ENCODE data around the gene ELL. TPM values are rescaled to one million over a fixed set of nuclear protein-coding genes. Genes with fewer than 3 reads are reported as not detected.

The ELL gene
- polyA plus RNA-seq, 1 donor = 20.8 TPM

GRCh38 chr19:18487576-18488402, 34.1 kb downstream of the ELL start:
- DNase-seq = no peak

GRCh38 chr19:18486746-18487145, 35.1 kb downstream of the ELL start:
- DNase-seq = no peak

GRCh38 chr19:18484992-18485391, 36.9 kb downstream of the ELL start:
- no peak for DNase-seq

GRCh38 chr19:18483119-18483890, 38.6 kb downstream of the ELL start:
- DNase-seq = no peak

DNA sequence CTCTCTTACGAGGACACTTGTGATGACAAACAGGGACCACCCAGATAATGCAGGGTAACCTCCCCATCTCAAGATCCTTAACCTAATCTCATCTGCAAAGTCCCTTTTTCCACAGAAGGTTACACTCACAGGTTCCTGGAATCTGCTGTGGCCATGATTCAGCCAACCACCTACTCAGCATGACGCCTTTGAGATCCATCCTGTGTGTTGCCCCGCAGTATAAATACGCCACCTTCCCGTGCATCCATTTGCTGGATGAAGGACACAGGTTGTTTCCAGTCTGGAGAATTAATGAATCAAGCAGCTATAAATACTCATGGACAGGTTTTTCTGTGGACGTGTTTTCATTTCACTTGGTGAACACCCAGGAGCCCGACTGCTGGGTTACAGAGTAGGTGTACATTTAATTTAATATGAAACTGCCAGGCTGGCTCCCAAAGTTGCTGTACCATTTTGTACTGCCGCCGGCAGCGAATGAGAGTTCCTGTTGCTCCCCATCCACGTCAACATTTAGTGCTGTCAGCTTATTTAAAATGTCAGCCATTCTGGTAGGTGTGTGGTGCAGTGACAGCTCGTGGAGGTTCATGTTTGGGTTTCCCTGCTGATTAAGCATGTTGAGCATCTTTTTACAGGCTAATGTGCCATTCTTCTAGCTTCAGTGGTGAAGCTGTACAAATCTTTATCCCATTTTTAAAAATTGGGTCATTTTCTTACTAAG, 40.2 kb downstream of the ELL start:
- no peak for DNase-seq

GRCh38 chr19:18480006-18480691, 41.7 kb downstream of the ELL start:
- no peak for DNase-seq

- no peak for DNase-seq
These were observed 43.1 kb downstream of the ELL start for GRCh38 chr19:18478545-18479311.

DNA sequence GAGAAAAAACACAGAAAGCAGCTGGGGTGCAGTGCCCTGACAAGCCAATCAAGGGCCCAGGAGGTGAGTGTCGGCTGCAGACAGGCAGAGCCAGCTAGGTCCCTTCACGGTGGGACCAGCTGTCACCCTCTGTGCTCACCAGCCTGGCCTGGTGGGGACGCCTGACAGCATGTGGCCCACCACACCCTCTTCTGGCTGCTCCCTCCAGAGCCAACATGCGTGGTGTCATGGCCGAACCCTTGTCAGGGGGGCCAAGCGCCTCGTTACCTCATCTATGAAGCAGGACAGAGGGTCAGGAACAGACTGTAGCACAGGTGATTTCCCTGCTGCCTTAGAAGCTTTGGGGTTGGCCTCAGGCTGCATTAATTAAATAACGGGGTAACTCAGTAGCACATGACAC, 43.9 kb downstream of the ELL start:
- no peak for DNase-seq

DNA sequence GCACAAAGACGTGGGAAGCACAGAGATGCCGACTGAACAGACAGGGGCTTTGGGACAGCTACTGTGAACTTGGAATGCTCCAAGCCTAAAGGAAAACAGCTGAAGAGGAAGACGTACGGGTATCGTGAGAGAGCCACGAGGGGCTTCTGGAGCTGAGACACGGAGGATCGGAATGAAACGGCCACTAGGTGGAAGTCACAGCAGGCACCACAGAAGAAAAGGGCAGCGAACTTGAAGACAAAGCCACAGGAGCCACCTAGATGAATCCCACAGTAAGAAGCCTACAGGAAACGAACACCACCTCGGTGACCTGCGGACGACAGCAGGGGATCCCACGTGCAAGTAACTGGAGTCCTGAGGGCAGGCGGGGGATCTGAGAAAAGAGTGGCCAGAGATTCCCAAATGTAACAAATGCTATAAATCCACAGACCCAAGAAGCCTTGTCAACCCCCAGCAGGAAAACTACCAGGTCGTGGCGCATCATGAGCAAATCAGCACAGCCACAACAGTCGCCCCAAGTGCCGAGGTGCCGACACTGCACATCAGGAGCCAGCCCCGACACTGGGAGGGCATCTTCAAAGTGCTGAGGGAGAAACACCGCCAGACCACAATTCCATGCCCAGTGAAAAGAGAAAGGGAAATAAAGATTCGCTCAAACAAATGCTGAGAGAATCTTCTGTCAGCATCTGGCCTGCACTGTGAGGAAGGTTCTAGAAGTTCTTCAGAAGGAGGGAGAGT, 44.7 kb downstream of the ELL start:
- DNase-seq = no peak

DNA sequence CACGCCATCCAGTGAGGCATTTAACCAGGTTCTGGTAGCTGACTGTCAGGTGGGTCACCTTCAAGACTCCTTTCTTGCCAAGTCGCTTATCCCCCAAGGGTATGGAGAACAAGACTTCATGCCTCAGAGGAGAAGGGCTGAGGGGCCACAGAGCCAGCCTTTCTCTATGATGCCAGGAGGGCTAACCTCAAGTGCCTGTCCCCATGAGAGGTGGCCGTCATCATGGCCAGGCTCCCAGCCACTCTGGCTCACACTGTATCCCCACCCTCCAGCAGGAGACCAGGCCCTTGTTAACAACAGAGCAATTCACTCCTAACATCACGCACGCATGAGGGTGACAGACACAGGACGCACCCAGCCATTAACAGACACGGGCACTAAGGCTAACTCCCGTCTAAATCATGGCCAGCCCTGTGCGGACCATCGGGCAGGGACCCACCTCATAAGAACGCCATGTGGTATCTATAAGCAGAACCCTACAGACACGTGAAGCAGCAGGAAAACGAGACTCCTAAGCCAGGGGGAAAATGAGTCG, 45.3 kb downstream of the ELL start:
- no peak for DNase-seq

GRCh38 chr19:18475762-18476331, 46.0 kb downstream of the ELL start:
- DNase-seq = no peak

DNA sequence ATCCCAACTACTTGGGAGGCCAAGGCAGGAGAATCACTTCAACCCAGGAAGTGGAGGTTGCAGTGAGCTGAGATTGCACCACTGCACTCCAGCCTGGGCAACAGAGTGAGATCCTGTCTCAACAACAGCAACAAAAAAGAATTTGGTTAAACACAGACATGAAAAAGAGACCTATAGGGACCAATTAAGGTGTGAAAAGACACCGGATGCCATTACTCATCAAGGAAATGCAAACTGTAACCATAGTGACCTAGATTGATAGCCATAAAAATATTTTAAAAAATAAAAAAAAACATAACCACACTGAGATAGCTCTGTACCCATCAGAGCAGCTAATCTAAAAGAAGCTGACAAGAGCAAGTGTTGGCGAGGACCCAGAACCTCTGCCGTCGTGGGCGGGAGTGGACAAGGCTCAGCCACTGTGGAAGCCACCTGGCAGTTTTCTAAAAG, 46.8 kb downstream of the ELL start:
- DNase-seq = no peak

DNA sequence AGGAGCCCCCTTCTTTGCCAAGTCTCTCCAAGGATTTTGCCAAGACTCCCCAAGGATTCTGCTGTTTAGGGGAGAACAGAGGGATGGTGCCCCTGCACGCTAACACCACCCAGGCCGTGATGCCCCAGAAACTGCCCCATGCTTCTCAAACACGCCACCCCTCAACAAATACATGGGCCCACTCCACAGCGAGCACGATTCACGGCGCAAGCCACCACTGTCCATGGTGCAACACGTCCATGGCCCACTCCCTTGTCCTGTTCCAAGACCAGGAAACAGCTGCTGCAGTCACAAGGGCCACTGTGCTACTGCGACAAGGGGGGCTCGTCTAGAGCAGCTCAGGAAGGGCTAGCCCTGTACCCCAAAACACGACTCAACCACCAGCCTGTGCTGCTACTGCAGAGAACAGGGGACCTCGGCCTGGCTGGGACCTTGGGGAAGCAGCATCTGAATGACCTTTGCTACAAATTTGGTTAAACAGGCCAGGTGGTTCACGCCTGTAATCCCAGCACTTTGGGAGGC, 47.4 kb downstream of the ELL start:
- no peak for DNase-seq

DNA sequence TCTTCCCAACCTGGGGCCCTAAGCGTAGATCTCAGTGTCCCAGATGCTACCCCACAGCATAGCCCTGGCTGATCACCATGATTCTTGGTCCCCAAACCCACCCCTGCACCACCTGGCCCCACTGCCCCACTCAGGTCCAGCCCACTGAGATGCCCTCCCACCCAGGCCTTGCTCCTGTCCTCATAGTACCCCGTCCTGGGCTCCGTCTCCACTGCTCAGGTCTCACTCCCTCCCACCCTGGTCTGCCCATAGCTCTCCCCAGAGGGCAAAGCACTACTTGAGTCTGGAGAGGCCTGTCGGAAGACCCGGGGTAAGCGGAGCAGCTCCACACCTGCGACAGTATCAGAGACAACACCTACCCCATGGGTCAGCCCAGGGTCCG, 48.2 kb downstream of the ELL start:
- DNase-seq = no peak

- no peak for DNase-seq
These were observed 48.7 kb downstream of the ELL start for GRCh38 chr19:18473003-18473705.

DNA sequence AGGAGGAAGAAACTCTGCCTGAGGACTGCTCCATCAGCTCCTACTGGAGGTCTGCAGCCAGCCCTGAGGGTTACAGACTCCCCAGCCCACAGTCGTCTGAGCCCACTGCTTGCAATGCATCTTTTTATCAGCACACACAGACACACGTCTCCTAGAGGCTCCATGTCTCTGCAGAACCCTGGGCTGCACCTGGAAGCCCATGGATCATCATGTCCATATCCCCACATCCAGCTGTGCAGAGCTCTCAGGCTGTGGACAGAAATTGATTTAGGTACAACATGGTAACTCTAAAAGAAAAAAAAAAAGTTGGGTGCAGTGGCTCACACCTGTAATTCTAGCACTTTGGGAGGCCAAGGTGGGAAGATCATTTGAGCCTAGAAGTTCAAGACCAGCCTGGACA, 51.1 kb downstream of the ELL start:
- no peak for DNase-seq

DNA sequence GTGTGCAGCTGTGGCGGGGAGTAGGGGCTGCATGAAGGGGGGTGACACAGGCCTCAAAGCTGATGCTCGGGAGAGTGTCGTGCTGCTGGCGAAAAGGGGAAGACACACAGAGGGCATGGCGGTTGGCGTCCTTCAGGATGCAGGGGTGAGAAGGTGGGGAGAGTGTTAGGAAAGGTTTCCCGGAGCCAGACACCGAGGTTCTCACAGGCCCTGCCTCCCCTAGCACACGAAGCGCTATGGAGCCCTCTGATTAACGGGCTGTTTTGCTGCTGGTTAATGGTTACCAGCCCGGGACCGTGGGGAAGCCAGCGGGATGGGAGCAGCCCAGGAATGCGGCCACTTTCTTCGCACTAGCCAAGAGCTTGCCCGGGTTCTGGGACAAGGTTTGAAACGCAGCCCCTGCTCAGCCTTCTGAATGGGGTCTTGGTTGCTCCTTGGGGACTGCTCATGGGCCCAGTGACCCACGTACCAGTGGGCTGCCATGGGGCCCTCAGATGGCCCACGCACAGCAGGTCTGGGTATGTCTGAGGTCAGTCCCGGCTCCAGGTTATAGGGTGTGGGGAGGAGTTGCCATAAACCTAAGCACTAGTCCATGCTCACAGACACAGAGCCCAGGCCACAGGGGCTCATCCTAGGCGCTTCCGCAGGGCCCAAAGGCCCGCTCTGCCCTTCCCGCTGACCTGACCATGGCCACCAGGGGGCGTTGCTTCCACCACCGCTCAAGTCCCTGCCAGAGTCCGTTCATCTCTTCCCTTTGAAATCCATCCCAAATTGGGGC, 52.6 kb downstream of the ELL start:
- DNase-seq = no peak

GRCh38 chr19:18468517-18468916, 53.4 kb downstream of the ELL start:
- DNase-seq = no peak

- DNase-seq = no peak
These were observed 53.9 kb downstream of the ELL start for GRCh38 chr19:18467978-18468377.

All from hindlimb muscle (tissue), 1 donor.